Keratinocyte (primary cell): Measurements from ENCODE around the gene NTN1. TPM values are rescaled to one million over a fixed set of nuclear protein-coding genes. Genes with fewer than 3 reads are reported as not detected.

Experiments
- DNase-seq: peaks from one replicate; pipeline ENCODE4 v3.0.0-alpha.2; 2011; ENCODE audit warnings: low read depth, missing footprints, low spot score
- FAIRE-seq: peaks from 2 replicates; lab custom pipeline; 2011; peaks lifted over from hg19 to GRCh38; lab: Jason Lieb, UNC
- H2AFZ ChIP-seq: 2 replicates; pipeline ENCODE4 v1.6.0; 2012; ENCODE audit warnings: low read length, control low read depth, inconsistent platforms; ENCODE audit not compliant: control insufficient read depth
- H3K27ac ChIP-seq: 2 replicates; pipeline ENCODE4 v1.5.1; 2011; ENCODE audit warnings: low read length; ENCODE audit not compliant: control insufficient read depth, insufficient read depth
- H3K27me3 ChIP-seq: 3 replicates; pipeline ENCODE4 v1.6.0; 2011; ENCODE audit warnings: low read length; ENCODE audit not compliant: control insufficient read depth, insufficient read depth; ENCODE audit errors: extremely low read depth
- H3K36me3 ChIP-seq, 2 experiments: 2 replicates in 1 of 2; 3 replicates in 1 of 2; pipeline ENCODE4 v1.5.1; 2011; ENCODE audit warnings: low read length in 2 of 2, mild to moderate bottlenecking in 1 of 2; ENCODE audit not compliant: control insufficient read depth in 2 of 2, insufficient read depth in 2 of 2; ENCODE audit errors: extremely low read depth in 1 of 2
- H3K4me1 ChIP-seq: 3 replicates; pipeline ENCODE4 v1.5.1; 2011; ENCODE audit warnings: low read length; ENCODE audit not compliant: control insufficient read depth, insufficient read depth; ENCODE audit errors: extremely low read depth
- H3K4me2 ChIP-seq: 3 replicates; pipeline ENCODE4 v1.6.0; 2011; ENCODE audit warnings: low read depth, low read length; ENCODE audit not compliant: control insufficient read depth, insufficient read depth; ENCODE audit errors: extremely low read depth
- H3K4me3 ChIP-seq, 3 experiments: fragments of 200-600 bp in 1 of 3; sonication (generic) in 1 of 3; 2 replicates in 2 of 3; 3 replicates in 1 of 3; pipeline ENCODE4 v1.5.1; 2011 to 2016; ENCODE audit warnings: low read length in 3 of 3, mild to moderate bottlenecking in 3 of 3, control low read depth in 2 of 3, inconsistent platforms in 1 of 3, low read depth in 1 of 3, mixed read lengths in 1 of 3, mixed run types in 1 of 3, moderate library complexity in 1 of 3; ENCODE audit not compliant: control insufficient read depth in 2 of 3, insufficient read depth in 2 of 3; ENCODE audit errors: extremely low read depth in 1 of 3
- H3K79me2 ChIP-seq: 2 replicates; pipeline ENCODE4 v1.6.0; 2012; ENCODE audit warnings: low read length; ENCODE audit not compliant: control insufficient read depth, insufficient read depth
- H3K9ac ChIP-seq: 3 replicates; pipeline ENCODE4 v1.6.0; 2011; ENCODE audit warnings: low read length; ENCODE audit not compliant: control insufficient read depth, insufficient read depth; ENCODE audit errors: extremely low read depth
- H3K9me1 ChIP-seq: 3 replicates; pipeline ENCODE4 v1.6.0; 2011; ENCODE audit warnings: low read length; ENCODE audit not compliant: control insufficient read depth, insufficient read depth; ENCODE audit errors: extremely low read depth
- H3K9me3 ChIP-seq: 2 replicates; pipeline ENCODE4 v1.5.1; 2012; ENCODE audit warnings: low read depth, low read length; ENCODE audit not compliant: control insufficient read depth
- H4K20me1 ChIP-seq: 3 replicates; pipeline ENCODE4 v1.6.0; 2011; ENCODE audit warnings: low read length; ENCODE audit not compliant: control insufficient read depth, insufficient read depth; ENCODE audit errors: extremely low read depth
- EZH2 ChIP-seq: IDR thresholded peaks from one replicate; pipeline ENCODE4 v1.6.1; 2012; ENCODE audit warnings: inconsistent platforms, mild to moderate bottlenecking, low read length, moderate library complexity
- dilution Hi-C: fragments of 300-500 bp; cut with MboI; formaldehyde crosslinking; loops from one replicate; pipeline ENCODE4 v1.7.0; 2020; ENCODE audit warnings: low sequenced_read_pairs; ENCODE audit not compliant: extremely low pct_ligation_motif_present
- polyA plus RNA-seq, 5 experiments: library from polyadenylated mRNA; depleted of rRNA in 3 of 5; stranded (reverse) in 3 of 5; stranded (forward) in 1 of 5; unstranded in 1 of 5; fragments of >200 nt; gene quantifications; 1 replicate in 1 of 5; 2 replicates in 3 of 5; 3 replicates in 1 of 5; pipeline versions ENCODE4 v1.2.1 to v1.2.3, GENCODE V29; 2011 to 2012; ENCODE audit warnings: missing spikeins in 2 of 5, low read depth in 1 of 5, low replicate concordance in 1 of 5
- TF ChIP-seq, protein P1 (sequence below), 3 experiments: IDR thresholded peaks in 1 of 3; conservative IDR thresholded peaks in 1 of 3; optimal IDR thresholded peaks in 1 of 3; 2 replicates in 2 of 3; 3 replicates in 1 of 3; pipeline versions ENCODE3 to v1.5.1; 2011; ENCODE audit warnings: low read length in 3 of 3, mild to moderate bottlenecking in 3 of 3, moderate library complexity in 2 of 3, control low read depth in 1 of 3, inconsistent platforms in 1 of 3; ENCODE audit not compliant: insufficient read depth in 2 of 3; ENCODE audit errors: extremely low read depth in 1 of 3

The NTN1 gene
- polyA plus RNA-seq, 1 donor (not counting 4 experiments of a cell fraction or from before 2014, with no cell fraction given) = 0.10 TPM

DNA sequence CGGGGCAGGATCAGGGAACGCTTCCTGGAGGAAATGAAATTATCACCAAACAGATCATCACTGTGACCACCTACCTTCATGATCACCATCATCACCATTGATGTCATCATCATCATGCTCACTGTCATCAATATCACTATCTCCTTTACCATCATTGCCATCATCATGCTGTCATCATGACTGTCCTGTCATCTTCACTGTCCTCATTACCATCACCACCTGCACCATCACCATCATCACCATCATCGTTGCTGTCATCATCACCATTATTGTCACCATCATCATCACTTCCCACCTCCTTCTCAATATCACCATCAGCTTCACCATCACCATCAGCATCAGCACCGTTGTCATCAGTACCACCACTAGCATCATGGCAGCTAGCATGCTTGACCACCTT, 65.3 kb downstream of the NTN1 start:
- H3K36me3 ChIP-seq = no peaks in the 10 kb centered on the region
- H3K27me3 ChIP-seq = no peaks in the 10 kb centered on the region
- H3K9me1 ChIP-seq = no peaks in the 10 kb centered on the region
- FAIRE-seq (no peak), DNase-seq (no peak)
- H3K9ac ChIP-seq = no peak overlapping the region
- no peaks in the 10 kb centered on the region for H4K20me1 ChIP-seq
- H3K79me2 ChIP-seq = no peaks in the 10 kb centered on the region
- H3K4me1 ChIP-seq = no peaks in the 10 kb centered on the region
- no peak overlapping the region for H2AFZ ChIP-seq
- TF ChIP-seq EZH2 = no peak
- TF ChIP-seq, protein P1, sequence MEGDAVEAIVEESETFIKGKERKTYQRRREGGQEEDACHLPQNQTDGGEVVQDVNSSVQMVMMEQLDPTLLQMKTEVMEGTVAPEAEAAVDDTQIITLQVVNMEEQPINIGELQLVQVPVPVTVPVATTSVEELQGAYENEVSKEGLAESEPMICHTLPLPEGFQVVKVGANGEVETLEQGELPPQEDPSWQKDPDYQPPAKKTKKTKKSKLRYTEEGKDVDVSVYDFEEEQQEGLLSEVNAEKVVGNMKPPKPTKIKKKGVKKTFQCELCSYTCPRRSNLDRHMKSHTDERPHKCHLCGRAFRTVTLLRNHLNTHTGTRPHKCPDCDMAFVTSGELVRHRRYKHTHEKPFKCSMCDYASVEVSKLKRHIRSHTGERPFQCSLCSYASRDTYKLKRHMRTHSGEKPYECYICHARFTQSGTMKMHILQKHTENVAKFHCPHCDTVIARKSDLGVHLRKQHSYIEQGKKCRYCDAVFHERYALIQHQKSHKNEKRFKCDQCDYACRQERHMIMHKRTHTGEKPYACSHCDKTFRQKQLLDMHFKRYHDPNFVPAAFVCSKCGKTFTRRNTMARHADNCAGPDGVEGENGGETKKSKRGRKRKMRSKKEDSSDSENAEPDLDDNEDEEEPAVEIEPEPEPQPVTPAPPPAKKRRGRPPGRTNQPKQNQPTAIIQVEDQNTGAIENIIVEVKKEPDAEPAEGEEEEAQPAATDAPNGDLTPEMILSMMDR (optimal IDR thresholded peaks at IDR 0.05 in 1 of 3, IDR thresholded peaks at IDR 0.05 in 1 of 3, conservative IDR thresholded peaks at IDR 0.05 in 1 of 3; ENCODE audit: extremely low read depth in 1 of 3, insufficient read depth in 2 of 3, low read length in 3 of 3) = no peak
- no peaks in the 10 kb centered on the region for H3K9me3 ChIP-seq
- no peak overlapping the region for H3K4me3 ChIP-seq
- no peak overlapping the region for H3K4me2 ChIP-seq
- dilution Hi-C loops = no loop called here
- no peak overlapping the region for H3K27ac ChIP-seq

DNA sequence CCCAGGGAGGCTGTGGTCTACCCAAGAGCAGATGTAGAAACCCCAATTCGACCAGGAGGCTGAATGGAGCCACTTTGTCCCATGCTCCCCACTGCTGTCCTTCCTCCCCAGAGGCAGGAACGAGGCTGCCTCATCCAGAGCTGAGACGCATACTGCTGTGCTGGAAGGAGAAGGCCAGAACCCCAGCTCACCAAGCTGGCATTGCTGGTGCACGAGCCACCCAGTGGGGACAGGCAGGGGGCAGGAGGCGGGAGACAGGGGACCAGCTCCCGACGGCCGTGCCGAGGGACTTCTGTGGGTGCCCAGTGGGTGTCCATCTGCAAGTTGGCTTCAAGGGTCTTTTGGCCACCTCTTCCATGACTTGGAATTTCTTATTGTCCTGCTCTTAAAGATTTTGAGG, 66.6 kb downstream of the NTN1 start:
- Histone ChIP-seq H3K36me3 (no peaks in the 10 kb centered on the region), H3K4me1 (no peaks in the 10 kb centered on the region), H4K20me1 (no peaks in the 10 kb centered on the region), H3K4me2 (no peak overlapping the region), H3K9me1 (no peaks in the 10 kb centered on the region), H3K4me3 (no peak overlapping the region), H3K27me3 (no peaks in the 10 kb centered on the region), H3K9ac (no peak overlapping the region), H3K27ac (no peak overlapping the region), H2AFZ (no peak overlapping the region), H3K9me3 (no peaks in the 10 kb centered on the region), H3K79me2 (no peaks in the 10 kb centered on the region)
- no peak for FAIRE-seq
- no peak for DNase-seq
- dilution Hi-C loops = no loop called here
- TF ChIP-seq, protein P1 (optimal IDR thresholded peaks at IDR 0.05 in 1 of 3, IDR thresholded peaks at IDR 0.05 in 1 of 3, conservative IDR thresholded peaks at IDR 0.05 in 1 of 3; ENCODE audit: extremely low read depth in 1 of 3, insufficient read depth in 2 of 3, low read length in 3 of 3) = no peak
- TF ChIP-seq EZH2 = no peak
